H9 (cell line): Measurements from ENCODE around the gene CFAP47. TPM values are rescaled to one million over a fixed set of nuclear protein-coding genes. Genes with fewer than 3 reads are reported as not detected.

Source experiments
- DNase-seq: peaks from one replicate; pipeline ENCODE4 v3.0.0-alpha.2; 2017
- H2AFZ ChIP-seq: one replicate; pipeline ENCODE4 v1.6.1; 2013; ENCODE audit warnings: mild to moderate bottlenecking, low read length, control low read depth, moderate library complexity
- H2AK5ac ChIP-seq: 2 replicates; pipeline ENCODE4 v1.6.1; 2013; ENCODE audit warnings: low read length, control low read depth, mixed read lengths; ENCODE audit not compliant: insufficient read length
- H2BK120ac ChIP-seq: one replicate; pipeline ENCODE4 v1.6.1; 2013; ENCODE audit warnings: low read depth, mild to moderate bottlenecking, low read length, control low read depth, inconsistent platforms; ENCODE audit not compliant: poor library complexity, severe bottlenecking
- H2BK12ac ChIP-seq: 2 replicates; pipeline ENCODE4 v1.6.1; 2013; ENCODE audit warnings: low read length, control low read depth, mixed read lengths, low read depth; ENCODE audit not compliant: insufficient read length
- H2BK15ac ChIP-seq: 2 replicates; pipeline ENCODE4 v1.6.1; 2013; ENCODE audit warnings: low read depth, low read length, control low read depth
- H2BK20ac ChIP-seq: one replicate; pipeline ENCODE4 v1.6.1; 2013; ENCODE audit warnings: low read depth, mild to moderate bottlenecking, low read length, control low read depth, inconsistent platforms; ENCODE audit not compliant: poor library complexity, severe bottlenecking
- H2BK5ac ChIP-seq: 2 replicates; pipeline ENCODE4 v1.6.1; 2013; ENCODE audit warnings: low read length, control low read depth, mixed read lengths; ENCODE audit not compliant: insufficient read length
- H3K14ac ChIP-seq: 2 replicates; pipeline ENCODE4 v1.6.1; 2013; ENCODE audit warnings: low read length, control low read depth; ENCODE audit not compliant: insufficient read depth
- H3K18ac ChIP-seq: 2 replicates; pipeline ENCODE4 v1.6.1; 2013; ENCODE audit warnings: low read depth, mild to moderate bottlenecking, mixed read lengths, low read length, control low read depth; ENCODE audit not compliant: insufficient read length
- H3K23ac ChIP-seq: 2 replicates; pipeline ENCODE4 v1.6.1; 2013; ENCODE audit warnings: low read length, control low read depth, mixed read lengths, low read depth; ENCODE audit not compliant: insufficient read length
- H3K23me2 ChIP-seq: 2 replicates; pipeline ENCODE4 v1.6.1; 2013; ENCODE audit warnings: low read depth, mild to moderate bottlenecking, mixed read lengths, low read length, control low read depth; ENCODE audit not compliant: insufficient read length, poor library complexity, severe bottlenecking
- H3K27ac ChIP-seq: 2 replicates; pipeline ENCODE4 v1.5.1; 2013; ENCODE audit warnings: low read length, control low read depth, mixed read lengths, low read depth; ENCODE audit not compliant: insufficient read length
- H3K27me3 ChIP-seq: 2 replicates; pipeline ENCODE4 v1.6.1; 2013; ENCODE audit warnings: low read length, control low read depth, inconsistent platforms; ENCODE audit not compliant: insufficient read depth
- H3K4ac ChIP-seq: 2 replicates; pipeline ENCODE4 v1.6.1; 2013; ENCODE audit warnings: low read depth, mild to moderate bottlenecking, control low read depth, inconsistent platforms, low read length, moderate library complexity
- H3K4me1 ChIP-seq: 2 replicates; pipeline ENCODE4 v1.6.1; 2013; ENCODE audit warnings: low read length, control low read depth, inconsistent platforms; ENCODE audit not compliant: insufficient read depth
- H3K4me2 ChIP-seq: 2 replicates; pipeline ENCODE4 v1.6.1; 2013; ENCODE audit warnings: low read length, control low read depth, mixed read lengths; ENCODE audit not compliant: insufficient read length, insufficient read depth
- H3K56ac ChIP-seq: 2 replicates; pipeline ENCODE4 v1.6.1; 2013; ENCODE audit warnings: low read depth, mild to moderate bottlenecking, mixed read lengths, low read length, control low read depth; ENCODE audit not compliant: insufficient read length
- H3K79me1 ChIP-seq: 2 replicates; pipeline ENCODE4 v1.6.1; 2013; ENCODE audit warnings: low read depth, mild to moderate bottlenecking, moderate library complexity, low read length, control low read depth, inconsistent platforms; ENCODE audit not compliant: insufficient read depth, poor library complexity, severe bottlenecking
- H3K79me2 ChIP-seq: 2 replicates; pipeline ENCODE4 v1.6.1; 2013; ENCODE audit warnings: low read length, control low read depth, inconsistent platforms; ENCODE audit not compliant: insufficient read depth
- H3K9ac ChIP-seq: 2 replicates; pipeline ENCODE4 v1.6.1; 2013; ENCODE audit warnings: low read length, control low read depth, mixed read lengths; ENCODE audit not compliant: insufficient read length; ENCODE audit errors: extremely low read depth
- H3K9me3 ChIP-seq: one replicate; pipeline ENCODE4 v1.6.1; 2013; ENCODE audit warnings: low read depth, low read length, inconsistent platforms; ENCODE audit not compliant: control insufficient read depth
- H3T11ph ChIP-seq: one replicate; pipeline ENCODE4 v1.6.1; 2013; ENCODE audit warnings: mild to moderate bottlenecking, low read length, control low read depth, inconsistent platforms
- H4K20me1 ChIP-seq: one replicate; pipeline ENCODE4 v1.6.1; 2013; ENCODE audit not compliant: control insufficient read depth, insufficient read length, insufficient read depth
- H4K5ac ChIP-seq: 2 replicates; pipeline ENCODE4 v1.6.1; 2013; ENCODE audit warnings: low read depth, mild to moderate bottlenecking, mixed read lengths, low read length, control low read depth; ENCODE audit not compliant: insufficient read length
- H4K8ac ChIP-seq: replicated peaks from 2 replicates; pipeline ENCODE4 v1.6.1; 2013; ENCODE audit warnings: low read length, control low read depth, mixed read lengths, low read depth; ENCODE audit not compliant: insufficient read length
- H4K91ac ChIP-seq: 2 replicates; pipeline ENCODE4 v1.6.1; 2013; ENCODE audit warnings: low read depth, mild to moderate bottlenecking, moderate library complexity, mixed read lengths, low read length, control low read depth; ENCODE audit not compliant: insufficient read length
- H3K27ac Mint-ChIP-seq, 3 experiments: 2 replicates in 2 of 3; 3 replicates in 1 of 3; pipeline ENCODE4 v1.8.0; 2020 to 2021; ENCODE audit warnings: mixed read lengths in 3 of 3, mild to moderate bottlenecking in 1 of 3, moderate library complexity in 1 of 3
- H3K27me3 Mint-ChIP-seq: 2 replicates; pipeline ENCODE4 v1.8.0; 2021; ENCODE audit warnings: low read depth, mild to moderate bottlenecking, moderate library complexity, mixed read lengths
- H3K36me3 Mint-ChIP-seq, 3 experiments: 2 replicates in 2 of 3; 3 replicates in 1 of 3; pipeline ENCODE4 v1.8.0; 2020 to 2021; ENCODE audit warnings: low read depth in 3 of 3, mixed read lengths in 3 of 3; ENCODE audit not compliant: insufficient read depth in 1 of 3
- H3K4me1 Mint-ChIP-seq, 2 experiments: 2 replicates each; pipeline ENCODE4 v1.8.0; 2020; ENCODE audit warnings: mixed read lengths in 2 of 2
- H3K4me3 Mint-ChIP-seq, 2 experiments: 2 replicates in 1 of 2; 3 replicates in 1 of 2; pipeline ENCODE4 v1.8.0; 2020 to 2021; ENCODE audit warnings: mild to moderate bottlenecking in 2 of 2, mixed read lengths in 2 of 2, moderate library complexity in 1 of 2
- H3K9me3 Mint-ChIP-seq, 2 experiments: 2 replicates in 1 of 2; 3 replicates in 1 of 2; pipeline ENCODE4 v1.8.0; 2020; ENCODE audit warnings: mild to moderate bottlenecking in 2 of 2, mixed read lengths in 2 of 2, moderate library complexity in 1 of 2
- total RNA-seq: library from RNA; stranded (reverse); gene quantifications from 2 replicates; pipeline ENCODE4 v1.2.1, GENCODE V29; 2021
- TF ChIP-seq, protein P1 (sequence below): fragments of 200-600 bp; sonication (generic); conservative IDR thresholded peaks from 3 replicates; pipeline ENCODE4 v1.8.0; 2021; ENCODE audit warnings: antibody characterized with exemption, mild to moderate bottlenecking

The CFAP47 gene
- total RNA-seq, 1 experiment from 2014 or later = not detected

DNA sequence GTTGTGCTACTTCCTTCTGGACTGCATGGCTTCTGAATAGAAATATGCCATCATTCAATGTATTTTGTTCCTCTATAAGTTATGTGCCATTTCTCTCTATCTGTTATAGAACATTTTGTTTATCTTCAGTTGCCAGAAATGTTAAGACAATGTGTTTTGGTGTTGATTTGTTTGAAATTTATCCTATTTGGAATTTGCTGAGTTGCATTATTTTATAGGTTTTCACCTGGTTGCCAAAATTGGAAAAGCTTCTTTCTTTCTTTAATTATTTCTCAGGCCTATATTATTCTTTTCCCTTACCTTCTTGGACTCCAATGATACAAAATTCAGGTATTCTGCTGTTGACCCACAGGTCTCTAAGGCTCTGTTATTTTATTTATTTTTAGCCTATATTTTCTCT, 33.4 kb upstream of the CFAP47 start:
- no peak overlapping the region for H3T11ph ChIP-seq
- no peaks in the 10 kb centered on the region for H3K4me1 Mint-ChIP-seq
- H3K23me2 ChIP-seq = no peaks in the 10 kb centered on the region
- no peak overlapping the region for H3K56ac ChIP-seq
- H2BK20ac ChIP-seq = no peak overlapping the region
- TF ChIP-seq, protein P1, sequence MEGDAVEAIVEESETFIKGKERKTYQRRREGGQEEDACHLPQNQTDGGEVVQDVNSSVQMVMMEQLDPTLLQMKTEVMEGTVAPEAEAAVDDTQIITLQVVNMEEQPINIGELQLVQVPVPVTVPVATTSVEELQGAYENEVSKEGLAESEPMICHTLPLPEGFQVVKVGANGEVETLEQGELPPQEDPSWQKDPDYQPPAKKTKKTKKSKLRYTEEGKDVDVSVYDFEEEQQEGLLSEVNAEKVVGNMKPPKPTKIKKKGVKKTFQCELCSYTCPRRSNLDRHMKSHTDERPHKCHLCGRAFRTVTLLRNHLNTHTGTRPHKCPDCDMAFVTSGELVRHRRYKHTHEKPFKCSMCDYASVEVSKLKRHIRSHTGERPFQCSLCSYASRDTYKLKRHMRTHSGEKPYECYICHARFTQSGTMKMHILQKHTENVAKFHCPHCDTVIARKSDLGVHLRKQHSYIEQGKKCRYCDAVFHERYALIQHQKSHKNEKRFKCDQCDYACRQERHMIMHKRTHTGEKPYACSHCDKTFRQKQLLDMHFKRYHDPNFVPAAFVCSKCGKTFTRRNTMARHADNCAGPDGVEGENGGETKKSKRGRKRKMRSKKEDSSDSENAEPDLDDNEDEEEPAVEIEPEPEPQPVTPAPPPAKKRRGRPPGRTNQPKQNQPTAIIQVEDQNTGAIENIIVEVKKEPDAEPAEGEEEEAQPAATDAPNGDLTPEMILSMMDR = no peak
- H3K27me3 Mint-ChIP-seq = no peaks in the 10 kb centered on the region
- H2BK120ac ChIP-seq = no peak overlapping the region
- H2BK15ac ChIP-seq = no peak overlapping the region
- no peak overlapping the region for H2BK12ac ChIP-seq
- no peaks in the 10 kb centered on the region for H3K36me3 Mint-ChIP-seq
- no peak overlapping the region for H4K91ac ChIP-seq
- H4K20me1 ChIP-seq = no peaks in the 10 kb centered on the region
- no peaks in the 10 kb centered on the region for H3K9me3 ChIP-seq
- no peak overlapping the region for H2AFZ ChIP-seq
- no peak overlapping the region for H3K4ac ChIP-seq
- no peaks in the 10 kb centered on the region for H3K4me1 ChIP-seq
- H3K9me3 Mint-ChIP-seq = peaks cover 20 to 37% of the 10 kb centered on the region in 2 experiments
- H3K79me1 ChIP-seq = no peaks in the 10 kb centered on the region
- H2AK5ac ChIP-seq = no peak overlapping the region
- no peak overlapping the region for H4K8ac ChIP-seq
- H3K4me2 ChIP-seq = no peak overlapping the region
- no peak overlapping the region for H3K18ac ChIP-seq
- no peak overlapping the region for H2BK5ac ChIP-seq
- H3K4me3 Mint-ChIP-seq = no peak overlapping the region
- H3K27me3 ChIP-seq = no peaks in the 10 kb centered on the region
- no peak overlapping the region for H3K9ac ChIP-seq
- no peak overlapping the region for H3K14ac ChIP-seq
- H3K79me2 ChIP-seq = no peaks in the 10 kb centered on the region
- H3K23ac ChIP-seq = no peak overlapping the region
- H4K5ac ChIP-seq = no peak overlapping the region
- H3K27ac Mint-ChIP-seq = no peak overlapping the region
- H3K27ac ChIP-seq = no peak overlapping the region
- no peak for DNase-seq
